H1 (cell line): ENCODE results near the gene VPS9D1. TPM values are rescaled to one million over a fixed set of nuclear protein-coding genes. Genes with fewer than 3 reads are reported as not detected.

Experiments used
- CTCF ChIA-PET: fragments of 300-600 bp; sonication (Branson Sonifier 250); formaldehyde crosslinking; loops from one replicate; lab custom pipeline; 2021; ENCODE audit not compliant: partially characterized antibody; lab: Charles Lee
- POLR2A ChIA-PET: fragments of 300-600 bp; sonication (Branson Sonifier 250); formaldehyde crosslinking; loops from one replicate; lab custom pipeline; 2021; ENCODE audit warnings: inconsistent platforms; ENCODE audit not compliant: partially characterized antibody; lab: Charles Lee
- DNase-seq, 2 experiments: peaks; one replicate each; pipeline versions ENCODE4 v3.0.0 to v3.0.0-alpha.2; 2010 to 2022; ENCODE audit warnings: low spot score in 2 of 2, low read depth in 1 of 2, mixed read lengths in 1 of 2
- FAIRE-seq: peaks from 2 replicates; lab custom pipeline; 2011; peaks lifted over from hg19 to GRCh38; lab: Jason Lieb, UNC
- H2AFZ ChIP-seq: 2 replicates; pipeline ENCODE4 v1.8.1; 2012; ENCODE audit warnings: low read length, inconsistent platforms
- H2AK5ac ChIP-seq: 2 replicates; pipeline ENCODE4 v1.6.1; 2013; ENCODE audit warnings: low read depth, low read length
- H2BK120ac ChIP-seq: replicated peaks from 2 replicates; pipeline ENCODE3; 2013; ENCODE audit warnings: low read depth, low read length, inconsistent platforms
- H2BK12ac ChIP-seq: 2 replicates; pipeline ENCODE4 v1.6.1; 2013; ENCODE audit warnings: low read depth, low read length
- H2BK15ac ChIP-seq: 2 replicates; pipeline ENCODE4 v1.6.1; 2013; ENCODE audit warnings: low read length
- H2BK20ac ChIP-seq: 2 replicates; pipeline ENCODE4 v1.6.1; 2013; ENCODE audit warnings: low read length
- H2BK5ac ChIP-seq: 2 replicates; pipeline ENCODE4 v1.6.1; 2013; ENCODE audit warnings: low read depth, low read length
- H3K14ac ChIP-seq: 2 replicates; pipeline ENCODE4 v1.6.1; 2013; ENCODE audit warnings: inconsistent platforms; ENCODE audit not compliant: insufficient read length
- H3K18ac ChIP-seq: 2 replicates; pipeline ENCODE4 v1.6.1; 2013; ENCODE audit warnings: low read length; ENCODE audit errors: extremely low read depth
- H3K23ac ChIP-seq: 2 replicates; pipeline ENCODE4 v1.6.1; 2013; ENCODE audit warnings: inconsistent platforms; ENCODE audit not compliant: insufficient read length
- H3K23me2 ChIP-seq: 2 replicates; pipeline ENCODE4 v1.6.1; 2013; ENCODE audit warnings: low read depth, low read length
- H3K27ac ChIP-seq: 2 replicates; pipeline ENCODE4 v1.6.1; 2011; ENCODE audit warnings: low read depth, low read length, inconsistent platforms
- H3K27me3 ChIP-seq, 4 experiments: replicated peaks in 1 of 4; 1 replicate in 1 of 4; 2 replicates in 3 of 4; pipeline versions ENCODE4 v1.6.1 to v1.8.1; 2011 to 2013; ENCODE audit warnings: low read length in 3 of 4, mild to moderate bottlenecking in 3 of 4, inconsistent platforms in 2 of 4, mixed read lengths in 2 of 4, moderate library complexity in 1 of 4; ENCODE audit not compliant: control insufficient read depth in 3 of 4, insufficient read depth in 3 of 4; ENCODE audit errors: extremely low read depth in 1 of 4
- H3K36me3 ChIP-seq, 4 experiments: 2 replicates each; pipeline versions ENCODE4 v1.6.1 to v1.8.1; 2011 to 2013; ENCODE audit warnings: mild to moderate bottlenecking in 4 of 4, low read length in 3 of 4, moderate library complexity in 2 of 4, control low read depth in 1 of 4, inconsistent platforms in 1 of 4; ENCODE audit not compliant: insufficient read depth in 4 of 4, control insufficient read depth in 2 of 4
- H3K4ac ChIP-seq: replicated peaks from 2 replicates; pipeline ENCODE3; 2013; ENCODE audit warnings: low read length, low read depth, mixed read lengths, inconsistent platforms; ENCODE audit not compliant: insufficient read length
- H3K4me1 ChIP-seq, 4 experiments: replicated peaks in 1 of 4; 1 replicate in 1 of 4; 2 replicates in 3 of 4; pipeline versions ENCODE4 v1.6.1 to v1.8.1; 2011 to 2013; ENCODE audit warnings: low read length in 3 of 4, inconsistent platforms in 2 of 4, mixed read lengths in 1 of 4; ENCODE audit not compliant: insufficient read depth in 4 of 4, control insufficient read depth in 3 of 4
- H3K4me2 ChIP-seq, 2 experiments: 2 replicates each; pipeline versions ENCODE4 v1.6.1 to v1.8.1; 2011 to 2013; ENCODE audit warnings: low read depth in 2 of 2, low read length in 2 of 2, control low read depth in 1 of 2, inconsistent platforms in 1 of 2, mild to moderate bottlenecking in 1 of 2; ENCODE audit not compliant: insufficient read depth in 1 of 2
- H3K4me3 ChIP-seq, 4 experiments: fragments of 200-600, 300-600 bp in 1 of 4; sonication (generic), shearing (Covaris generic), sonication (Bioruptor Twin) in 1 of 4; 2 replicates each; pipeline versions ENCODE4 v1.5.1 to v1.8.1; 2011 to 2016; ENCODE audit warnings: low read length in 4 of 4, low read depth in 3 of 4, control low read depth in 2 of 4, inconsistent platforms in 2 of 4, mild to moderate bottlenecking in 2 of 4, mixed read lengths in 1 of 4, moderate library complexity in 1 of 4; ENCODE audit not compliant: insufficient read depth in 2 of 4; ENCODE audit errors: extremely low read depth in 1 of 4
- H3K56ac ChIP-seq: replicated peaks from 2 replicates; pipeline ENCODE3; 2013; ENCODE audit warnings: low read depth, mild to moderate bottlenecking, mixed read lengths, low read length, inconsistent platforms; ENCODE audit not compliant: insufficient read length
- H3K79me1 ChIP-seq: 2 replicates; pipeline ENCODE4 v1.6.1; 2013; ENCODE audit warnings: low read depth, low read length, control low read depth
- H3K79me2 ChIP-seq, 2 experiments: 2 replicates each; pipeline versions ENCODE4 v1.6.1 to v1.8.1; 2012 to 2013; ENCODE audit warnings: low read length in 2 of 2, mild to moderate bottlenecking in 2 of 2, inconsistent platforms in 1 of 2; ENCODE audit not compliant: insufficient read depth in 2 of 2, control insufficient read depth in 1 of 2
- H3K9ac ChIP-seq, 4 experiments: replicated peaks in 1 of 4; 1 replicate in 1 of 4; 2 replicates in 3 of 4; pipeline versions ENCODE4 v1.6.1 to v1.8.1; 2011 to 2013; ENCODE audit warnings: low read depth in 3 of 4, low read length in 3 of 4, control low read depth in 2 of 4, mild to moderate bottlenecking in 2 of 4, moderate library complexity in 2 of 4, inconsistent platforms in 1 of 4; ENCODE audit errors: extremely low read depth in 1 of 4
- H3K9me3 ChIP-seq, 2 experiments: 2 replicates each; pipeline versions ENCODE4 v1.6.1 to v1.8.1; 2012 to 2013; ENCODE audit warnings: mild to moderate bottlenecking in 2 of 2, moderate library complexity in 2 of 2, control low read depth in 1 of 2, inconsistent platforms in 1 of 2, low read depth in 1 of 2, low read length in 1 of 2, mixed read lengths in 1 of 2; ENCODE audit not compliant: insufficient read depth in 2 of 2
- H4K20me1 ChIP-seq, 2 experiments: replicated peaks in 1 of 2; 2 replicates each; pipeline versions ENCODE3 to v1.8.1; 2011 to 2013; ENCODE audit warnings: inconsistent platforms in 2 of 2, low read length in 2 of 2, mild to moderate bottlenecking in 1 of 2; ENCODE audit not compliant: insufficient read depth in 2 of 2, control insufficient read depth in 1 of 2
- H4K5ac ChIP-seq: 2 replicates; pipeline ENCODE4 v1.6.1; 2013; ENCODE audit warnings: low read length, low read depth, mixed read lengths, inconsistent platforms; ENCODE audit not compliant: insufficient read length
- H4K8ac ChIP-seq: 2 replicates; pipeline ENCODE4 v1.8.0; 2013; ENCODE audit warnings: mild to moderate bottlenecking, moderate library complexity, low read length, inconsistent platforms; ENCODE audit not compliant: insufficient read depth; ENCODE audit errors: extremely low read depth
- H4K91ac ChIP-seq: replicated peaks from 2 replicates; pipeline ENCODE3; 2013; ENCODE audit warnings: low read length, mixed read lengths, inconsistent platforms; ENCODE audit not compliant: insufficient read length
- CHD1 ChIP-seq: IDR thresholded peaks from 2 replicates; pipeline ENCODE4 v1.6.1; 2012; ENCODE audit warnings: low read depth, low read length, improper control_type of control experiment
- CREB1 ChIP-seq: IDR thresholded peaks from 2 replicates; pipeline ENCODE4 v1.6.1; 2012; ENCODE audit warnings: inconsistent platforms
- FOSL1 ChIP-seq: IDR thresholded peaks from 2 replicates; pipeline ENCODE4 v1.6.1; 2011; ENCODE audit warnings: mild to moderate bottlenecking, low read depth, low read length, moderate library complexity; ENCODE audit not compliant: insufficient read depth
- HDAC2 ChIP-seq, 2 experiments: fragments of 300-600 bp in 1 of 2; sonication (generic) in 1 of 2; IDR thresholded peaks; 2 replicates each; pipeline ENCODE4 v1.6.1; 2011 to 2012; ENCODE audit warnings: low read depth in 2 of 2, low read length in 2 of 2, mild to moderate bottlenecking in 2 of 2, moderate library complexity in 2 of 2, borderline replicate concordance in 1 of 2, inconsistent platforms in 1 of 2
- JUN ChIP-seq: IDR thresholded peaks from 2 replicates; pipeline ENCODE4 v1.6.1; 2011; ENCODE audit warnings: low read depth, mild to moderate bottlenecking, improper control_type of control experiment, low read length
- SRF ChIP-seq: IDR thresholded peaks from 2 replicates; pipeline ENCODE4 v1.6.1; 2011; ENCODE audit warnings: mild to moderate bottlenecking, low read depth, low read length, moderate library complexity
- TEAD4 ChIP-seq: IDR thresholded peaks from 2 replicates; pipeline ENCODE4 v1.6.1; 2012; ENCODE audit warnings: low read depth, low read length, inconsistent platforms, mixed read lengths
- WGBS, 2 experiments: shearing (Covaris generic) in 1 of 2; methylation state at CpG; one replicate each; pipeline versions ENCODE4 v1.1.6 to v1.1.7; 2013 to 2015; ENCODE audit warnings: low lambda C conversion rate in 2 of 2, mixed read lengths in 2 of 2, inconsistent platforms in 1 of 2, low coverage in 1 of 2, missing lambda C conversion rate in 1 of 2; ENCODE audit not compliant: insufficient replicate concordance in 2 of 2, insufficient coverage in 1 of 2, insufficient read length in 1 of 2; ENCODE audit errors: extremely low coverage in 1 of 2, missing lambda C conversion rate in 1 of 2; 5-methylcytosine and 5-hydroxymethylcytosine counted together
- long read RNA-seq, 2 experiments: library from RNA in 1 of 2; library from capped mRNA in 1 of 2; stranded (forward); transcript quantifications; one replicate each; pipeline ENCODE4 v2.0.0, GENCODE V29; 2021; ENCODE audit warnings: inconsistent platforms in 1 of 2
- polyA minus RNA-seq, 3 experiments: library from RNA; depleted of rRNA, polyadenylated mRNA; stranded (reverse); fragments of >200 nt; gene quantifications; 1 replicate in 2 of 3; 2 replicates in 1 of 3; pipeline ENCODE4 v1.2.3, GENCODE V29; 2011
- polyA plus RNA-seq, 7 experiments: library from polyadenylated mRNA; depleted of rRNA in 3 of 7; stranded (reverse) in 5 of 7; unstranded in 2 of 7; fragments of >200 nt in 5 of 7; fragments of 200-250 nt in 2 of 7; gene quantifications; 1 replicate in 5 of 7; 2 replicates in 1 of 7; 4 replicates in 1 of 7; pipeline versions ENCODE4 v1.2.1 to v1.2.3, GENCODE V29; 2011 to 2013; ENCODE audit warnings: missing spikeins in 2 of 7, mixed read lengths in 2 of 7
- total RNA-seq: library from RNA; stranded (reverse); fragmentation: NEBNext Ultra II Directional; extraction: Animal tissue kit (Norgen Biotek cat#: 25700); gene quantifications from 2 replicates; pipeline ENCODE4 v1.2.1, GENCODE V29; 2021
- TF ChIP-seq, protein P1 (sequence below): IDR thresholded peaks from 2 replicates; pipeline ENCODE4 v1.6.1; 2012; ENCODE audit warnings: inconsistent platforms

Gene VPS9D1
- 5.4 and 5.8 TPM in 2 replicates for total RNA-seq
- polyA plus RNA-seq (2011; rRNA removed), result 2.9 and 6.0 TPM in 2 replicates
- polyA plus RNA-seq (2011; cell fraction: cytosol; rRNA removed), result 4.7 TPM
- polyA plus RNA-seq (2011; cell fraction: nucleus; rRNA removed), result 26.8 TPM
- 3.1 to 5.6 TPM (median 5.0 TPM) in 4 replicates for polyA plus RNA-seq (2012, experiment 1 of 2)
- polyA plus RNA-seq (2012, experiment 2 of 2), result 3.6 TPM
- 2.7 TPM for polyA plus RNA-seq (2013, experiment 1 of 2)
- 2.2 TPM for polyA plus RNA-seq (2013, experiment 2 of 2)
- polyA minus RNA-seq (2011; rRNA and poly(A)+ RNA removed), result 1.1 and 1.4 TPM in 2 replicates
- 1.8 TPM for polyA minus RNA-seq (2011; cell fraction: cytosol; rRNA and poly(A)+ RNA removed)
- polyA minus RNA-seq (2011; cell fraction: nucleus; rRNA and poly(A)+ RNA removed), result 4.0 TPM
- long read RNA-seq, experiment 1, partial matches to known transcripts, result 2 of 3 reads
- long read RNA-seq, experiment 1, other reads (novel, unspliced or antisense), result 1 of 3 reads
- long read RNA-seq, experiment 2, result 0 reads

DNA sequence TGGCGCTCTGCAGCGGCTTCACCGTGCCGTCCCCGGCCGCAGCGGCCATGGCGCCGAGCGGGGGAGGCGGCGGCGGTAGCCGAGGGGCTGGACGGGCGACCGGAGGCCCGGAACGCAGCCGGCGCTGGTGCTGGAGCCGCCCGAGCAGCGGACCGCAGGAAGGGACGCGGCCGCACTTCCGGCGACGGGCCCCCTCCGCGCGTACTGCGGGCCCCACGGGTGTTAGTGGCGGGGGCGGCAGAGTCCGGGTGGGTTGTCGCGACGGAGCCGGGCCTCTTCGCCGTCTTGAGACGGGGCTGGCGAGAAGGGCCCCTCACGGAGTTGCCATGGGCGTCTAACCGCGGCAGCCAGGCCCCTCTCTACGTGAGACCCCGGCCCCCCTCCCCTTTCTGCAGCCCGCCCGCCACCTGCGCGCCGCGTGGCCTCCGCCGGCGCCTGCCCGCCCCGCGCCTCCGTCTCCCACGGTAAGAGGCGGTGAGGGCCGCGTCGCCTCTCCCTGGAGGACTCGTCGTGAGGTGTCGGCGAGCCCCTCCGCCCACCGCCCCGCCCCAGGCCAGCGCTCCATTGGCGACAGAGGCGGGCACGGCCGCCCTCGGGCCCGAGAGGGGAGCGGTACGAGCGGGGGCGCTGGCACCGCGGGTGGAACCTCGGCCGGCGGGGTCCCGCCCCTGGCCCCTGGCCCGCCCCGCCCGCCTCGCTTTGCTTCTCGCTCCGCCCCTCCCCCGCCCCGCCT is at the start of gene VPS9D1, which contains the start of gene ZNF276:
Gene VPS9D1, minus strand, starts transcription at position 86 of the 733 bp plus-strand sequence. Its CDS starts 37 bp downstream, at position 49.
Gene ZNF276, plus strand, starts transcription at position 725 of the 733 bp plus-strand sequence. CDS start 104 bp downstream, outside the sequence.
- Histone ChIP-seq H3K4me3 (peak within 1 kb of the TSS; percentile 64 to 87 (median 68)), H4K5ac (peak within 1 kb of the TSS; percentile 66), H2BK120ac (no peak within 1 kb of the TSS), H3K23ac (no peak within 1 kb of the TSS), H3K27ac (peak within 1 kb of the TSS; percentile 52; the same call in 1 of the 2 replicates), H3K56ac (peak within 1 kb of the TSS; percentile 46), H2BK12ac (no peak within 1 kb of the TSS), H3K23me2 (peaks cover 14% of the 10 kb centered on the region), H3K14ac (no peak within 1 kb of the TSS), H4K91ac (no peak within 1 kb of the TSS), H3K27me3 (peaks cover 8 to 58% (median 46%) of the 10 kb centered on the region in 4 experiments), H2AK5ac (no peak within 1 kb of the TSS), H2BK20ac (no peak within 1 kb of the TSS), H3K4me2 (peak within 1 kb of the TSS; percentile 83 to 95), H3K9ac (peak within 1 kb of the TSS; percentile 40 to 64 (median 56)), H2BK5ac (no peak within 1 kb of the TSS; the same call in 1 of the 2 replicates), H2AFZ (no peak within 1 kb of the TSS), H3K36me3 (peaks cover 0 to 3% (median 1%) of the 10 kb centered on the region in 4 experiments; a peak in 1 of 8 replicates), H3K79me2 (no peaks in the 10 kb centered on the region), H3K18ac (peak within 1 kb of the TSS; percentile 51), H3K4ac (peak within 1 kb of the TSS; percentile 53), H3K4me1 (peaks cover 0 to 13% (median 10%) of the 10 kb centered on the region in 4 experiments; a peak in 5 of 7 replicates), H4K8ac (peak within 1 kb of the TSS; percentile 98), H3K79me1 (no peaks in the 10 kb centered on the region), H4K20me1 (peaks cover 18 to 31% of the 10 kb centered on the region in 2 experiments), H2BK15ac (no peak within 1 kb of the TSS), H3K9me3 (no peaks in the 10 kb centered on the region)
- ChIA-PET CTCF (interaction anchor here (1.1 to 1.6 kb wide), 2 partner anchors 15 to 22 kb away, joined by 4 to 11 read pairs; no protein-coding TSS in a partner anchor), POLR2A (interaction anchor here (0.6 to 8.1 kb wide), 13 partner anchors 9 to 247 kb away, joined by 3 to 98 read pairs (median 4); partner anchors contain the start of genes SPATA2L, TCF25 and TUBB3)
- FAIRE-seq, result no peak
- DNase-seq, result peak in 1 of 2 experiments; percentile 89
- WGBS, 2 experiments, result 1% methylated on average over 27 of the region's 103 CpGs; no CpG with 5 or more reads in 1 of the 2 experiments
- TF ChIP-seq CREB1, result peak; percentile 13
- TF ChIP-seq CHD1, result no peak
- TF ChIP-seq, protein P1, sequence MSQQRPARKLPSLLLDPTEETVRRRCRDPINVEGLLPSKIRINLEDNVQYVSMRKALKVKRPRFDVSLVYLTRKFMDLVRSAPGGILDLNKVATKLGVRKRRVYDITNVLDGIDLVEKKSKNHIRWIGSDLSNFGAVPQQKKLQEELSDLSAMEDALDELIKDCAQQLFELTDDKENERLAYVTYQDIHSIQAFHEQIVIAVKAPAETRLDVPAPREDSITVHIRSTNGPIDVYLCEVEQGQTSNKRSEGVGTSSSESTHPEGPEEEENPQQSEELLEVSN, result peak; percentile 56
- peak; percentile 52; the same call in 1 of the 2 replicates for TF ChIP-seq SRF
- TF ChIP-seq FOSL1, result no peak
- TF ChIP-seq JUN, result no peak
- TF ChIP-seq TEAD4, result no peak
- TF ChIP-seq HDAC2 (IDR thresholded peaks at IDR 0.05; ENCODE audit: borderline replicate concordance in 1 of 2, low read depth in 2 of 2, low read length in 2 of 2), result peak; percentile 54 to 70; a peak in 1 of 4 replicates
